K562 (cell line): Measurements from ENCODE around the gene TLL1. TPM values are rescaled to one million over a fixed set of nuclear protein-coding genes. Genes with fewer than 3 reads are reported as not detected.

Experiments used
- ATAC-seq: fragments of 200-7000 bp; cut with Tn5 transposase; 3 replicates; pipeline ENCODE4 v1.9.1; 2020; ENCODE audit warnings: moderate library complexity
- BruUV-seq: library from RNA; stranded (reverse); fragments of 400-500 nt; replicated peaks from 2 replicates; lab custom pipeline; 2021; lab: Mats Ljungman, UMichigan
- CTCF ChIA-PET: fragments of 300-600 bp; formaldehyde crosslinking; extraction: SDS; loops from one replicate; lab custom pipeline; 2021; ENCODE audit warnings: low intra/inter-chr PET ratio; lab: Yijun Ruan, JAX
- POLR2A ChIA-PET: fragments of 300-600, 350-650 bp; sonication (Branson Sonifier 250); formaldehyde crosslinking; extraction: SDS; loops from one replicate; lab custom pipeline; 2021; ENCODE audit warnings: antibody characterized with exemption, inconsistent platforms; lab: Yijun Ruan, JAX
- DNase-seq, 4 experiments: peaks; one replicate each; pipeline versions ENCODE4 v3.0.0 to v3.0.0-alpha.2; 2011 to 2018; ENCODE audit warnings: low spot score in 3 of 4, mixed read lengths in 3 of 4; ENCODE audit errors: extremely low read depth in 1 of 4
- FAIRE-seq: peaks from 2 replicates; lab custom pipeline; 2011; peaks lifted over from hg19 to GRCh38; lab: Jason Lieb, UNC
- H2AFZ ChIP-seq: 2 replicates; pipeline ENCODE4 v1.6.0; 2011; ENCODE audit warnings: low read depth, low read length, control low read depth, inconsistent platforms
- H3K27ac ChIP-seq: fragments of 200-600 bp; 3 replicates; pipeline ENCODE4 v1.8.0; 2011; ENCODE audit warnings: low read depth, mild to moderate bottlenecking, control low read depth, inconsistent platforms, low read length, moderate library complexity, mixed read lengths; ENCODE audit errors: extremely low read depth
- H3K27me3 ChIP-seq, 2 experiments: fragments of 300-600 bp in 1 of 2; 2 replicates in 1 of 2; 3 replicates in 1 of 2; pipeline versions ENCODE4 v1.6.0 to v1.8.0; 2011; ENCODE audit warnings: inconsistent platforms in 2 of 2, low read length in 2 of 2, mild to moderate bottlenecking in 1 of 2, mixed read lengths in 1 of 2, moderate library complexity in 1 of 2; ENCODE audit not compliant: control insufficient read depth in 2 of 2, insufficient read depth in 2 of 2
- H3K36me3 ChIP-seq: fragments of 300-600 bp; 3 replicates; pipeline ENCODE4 v1.8.0; 2011; ENCODE audit warnings: mild to moderate bottlenecking, low read length, inconsistent platforms; ENCODE audit not compliant: control insufficient read depth, insufficient read depth
- H3K4me1 ChIP-seq, 2 experiments: fragments of 200-600 bp in 1 of 2; replicated peaks in 1 of 2; 2 replicates in 1 of 2; 3 replicates in 1 of 2; pipeline versions ENCODE4 v1.5.1 to v1.8.0; 2011; ENCODE audit warnings: inconsistent platforms in 2 of 2, low read length in 2 of 2, mild to moderate bottlenecking in 1 of 2, mixed read lengths in 1 of 2, moderate library complexity in 1 of 2; ENCODE audit not compliant: control insufficient read depth in 2 of 2, insufficient read depth in 2 of 2
- H3K4me2 ChIP-seq: 2 replicates; pipeline ENCODE4 v1.6.1; 2011; ENCODE audit warnings: low read length, control low read depth, inconsistent platforms, mixed read lengths; ENCODE audit not compliant: insufficient read depth
- H3K4me3 ChIP-seq: fragments of 200-600 bp; sonication (generic), shearing (Covaris generic); 2 replicates; pipeline ENCODE4 v1.5.1; 2016; ENCODE audit warnings: control low read depth, inconsistent platforms
- H3K79me2 ChIP-seq: fragments of 200-600 bp; 3 replicates; pipeline ENCODE4 v1.8.0; 2011; ENCODE audit warnings: low read length, inconsistent platforms; ENCODE audit not compliant: control insufficient read depth, insufficient read depth
- H3K9ac ChIP-seq, 2 experiments: 2 replicates each; pipeline versions ENCODE4 v1.6.0 to v1.6.1; 2011; ENCODE audit warnings: low read depth in 2 of 2, low read length in 2 of 2, control low read depth in 1 of 2, inconsistent platforms in 1 of 2, mild to moderate bottlenecking in 1 of 2, mixed read lengths in 1 of 2; ENCODE audit not compliant: insufficient read depth in 1 of 2
- H3K9me1 ChIP-seq: one replicate; pipeline ENCODE4 v1.6.0; 2011; ENCODE audit warnings: inconsistent platforms, mild to moderate bottlenecking, low read length, moderate library complexity; ENCODE audit not compliant: control insufficient read depth, insufficient read depth
- H3K9me3 ChIP-seq: replicated peaks from 2 replicates; pipeline ENCODE4 v1.5.1; 2011; ENCODE audit warnings: low read depth, low read length, inconsistent platforms; ENCODE audit not compliant: control insufficient read depth, insufficient read depth
- H4K20me1 ChIP-seq: replicated peaks from 2 replicates; pipeline ENCODE4 v1.6.1; 2011; ENCODE audit warnings: low read length, inconsistent platforms, mixed read lengths; ENCODE audit not compliant: control insufficient read depth, insufficient read depth
- BCLAF1 ChIP-seq, 2 experiments: fragments of 450-650 bp in 1 of 2; IDR thresholded peaks; 2 replicates each; pipeline ENCODE4 v1.6.1; 2011 to 2017; ENCODE audit warnings: low read depth in 2 of 2, antibody characterized with exemption in 1 of 2, borderline replicate concordance in 1 of 2, low read length in 1 of 2, mild to moderate bottlenecking in 1 of 2, mixed read lengths in 1 of 2; ENCODE audit not compliant: control insufficient read depth in 1 of 2
- CREBBP ChIP-seq: IDR thresholded peaks from one replicate; pipeline ENCODE4 v1.6.1; 2012; ENCODE audit warnings: low read depth, mild to moderate bottlenecking, control low read depth, inconsistent platforms, low read length
- PATZ1 ChIP-seq: fragments of 250-450 bp; sonication (Bioruptor Pico); IDR thresholded peaks from 2 replicates; pipeline ENCODE4 v1.5.0; 2020; ENCODE audit warnings: mild to moderate bottlenecking, borderline replicate concordance
- SNAPC5 ChIP-seq: fragments of 250-450 bp; sonication (Bioruptor Pico); IDR thresholded peaks from 2 replicates; pipeline ENCODE4 v1.8.0; 2021; ENCODE audit warnings: moderate library complexity, mild to moderate bottlenecking, inconsistent platforms
- ZFP1 ChIP-seq: fragments of 450-650 bp; formaldehyde crosslinking; IDR thresholded peaks from 2 replicates; pipeline ENCODE4 v1.4.0; 2020; ENCODE audit warnings: mild to moderate bottlenecking, mixed read lengths
- ZNF780A ChIP-seq: fragments of 250-450 bp; sonication (Bioruptor Pico); IDR thresholded peaks from 2 replicates; pipeline ENCODE4 v1.5.0; 2021; ENCODE audit warnings: mild to moderate bottlenecking
- ZNF785 ChIP-seq: fragments of 250-450 bp; sonication (Bioruptor Pico); IDR thresholded peaks from 2 replicates; pipeline ENCODE4 v1.4.0; 2020; ENCODE audit warnings: mild to moderate bottlenecking
- WGBS: fragments of 100-300 bp; shearing (Covaris generic); methylation state at CpG from one replicate; pipeline ENCODE4 v1.1.6; 2016; ENCODE audit warnings: low coverage, mixed read lengths; ENCODE audit not compliant: insufficient coverage; ENCODE audit errors: missing lambda C conversion rate; 5-methylcytosine and 5-hydroxymethylcytosine counted together
- in situ Hi-C: fragments of 300-500 bp; cut with MboI; formaldehyde crosslinking; loops from 4 replicates; pipeline ENCODE4 v1.15.0; 2018; ENCODE audit warnings: inconsistent platforms, mixed read lengths
- intact Hi-C: fragments of 100-400 bp; cut with micrococcal nuclease; formaldehyde crosslinking; loops from 2 replicates; pipeline ENCODE4 v1.14.2; 2022
- polyA plus RNA-seq, 8 experiments: library from polyadenylated mRNA; depleted of rRNA in 4 of 8; stranded (reverse) in 5 of 8; unstranded in 3 of 8; fragments of >200 nt; fragmentation: Nextera tagmentation in 2 of 8; fragmentation: Illumina TruSeq in 1 of 8; extraction: Ambion mirVana in 2 of 8; extraction: Trizol in 1 of 8; gene quantifications; 2 replicates each; pipeline versions ENCODE4 v1.2.1 to v1.2.3, GENCODE V29; 2011 to 2014; ENCODE audit warnings: inconsistent platforms in 1 of 8, missing spikeins in 1 of 8
- total RNA-seq, 7 experiments: library from RNA; depleted of rRNA in 6 of 7; stranded (reverse); fragments of >200 nt in 6 of 7; fragmentation: Illumina TruSeq in 2 of 7; extraction: Trizol in 2 of 7; gene quantifications; 2 replicates each; pipeline versions ENCODE4 v1.2.1 to v1.2.3, GENCODE V29; 2011 to 2021; ENCODE audit warnings: low replicate concordance in 1 of 7

The TLL1 gene
- total and polyA plus RNA-seq, 9 of the 15 experiments (the other 6 are each of a cell fraction or from before 2014, with no cell fraction given): not detected

- in situ Hi-C loops: no loop called here
- H3K4me2 ChIP-seq: no peak overlapping the region
- H3K79me2 ChIP-seq: no peaks in the 10 kb centered on the region
- H3K4me3 ChIP-seq: no peak overlapping the region
- H3K36me3 ChIP-seq: no peaks in the 10 kb centered on the region
- H3K9me3 ChIP-seq: no peaks in the 10 kb centered on the region
- H3K27ac ChIP-seq: no peak overlapping the region
- ATAC-seq (no peak), DNase-seq (no peak), FAIRE-seq (no peak)
- 0% methylated on average over 2 of the region's 2 CpGs for WGBS
- no peaks in the 10 kb centered on the region for H3K27me3 ChIP-seq
- H4K20me1 ChIP-seq: no peaks in the 10 kb centered on the region
- no peak for TF ChIP-seq BCLAF1 (IDR thresholded peaks at IDR 0.05; ENCODE audit: borderline replicate concordance in 1 of 2, control insufficient read depth in 1 of 2, low read depth in 2 of 2, low read length in 1 of 2)
- no peak for TF ChIP-seq ZNF780A
- no peak for TF ChIP-seq PATZ1
- no peak for TF ChIP-seq ZNF785 (CRISPR knock-in tag)
- TF ChIP-seq ZFP1 (CRISPR knock-in tag): no peak
- TF ChIP-seq CREBBP: no peak
- TF ChIP-seq SNAPC5 (CRISPR knock-in tag): no peak
- intact Hi-C loops: no loop called here
- H3K9me1 ChIP-seq: no peaks in the 10 kb centered on the region
- POLR2A ChIA-PET: no interaction called here
- CTCF ChIA-PET: no interaction called here
- H2AFZ ChIP-seq: no peak overlapping the region
- H3K9ac ChIP-seq: no peak overlapping the region
- no TSS peak for BruUV-seq
- no peaks in the 10 kb centered on the region for H3K4me1 ChIP-seq
Observed at GRCh38 chr4:165963621-165964020, 90.6 kb downstream of the TLL1 start.
